CD14-positive monocyte (primary cell): Measurements from ENCODE around the gene STH. TPM values are rescaled to one million over a fixed set of nuclear protein-coding genes. Genes with fewer than 3 reads are reported as not detected.
A peak's percentile ranks its signal among the peaks of the same experiment; 100 is the strongest.
"Not testable (repeated sequence)": the region's sequence is repeated elsewhere in the genome, so short reads cannot be mapped to it uniquely, and the experiment has no call there.

Experiments
- DNase-seq, 3 donors: peaks; one replicate each; pipeline ENCODE4 v3.0.0-alpha.2; 2011 to 2022
- H2AFZ ChIP-seq: 2 replicates; pipeline ENCODE4 v1.6.0; 2012; ENCODE audit warnings: mild to moderate bottlenecking, low read depth, low read length, inconsistent platforms; ENCODE audit not compliant: insufficient read depth, poor library complexity, severe bottlenecking
- H3K27ac ChIP-seq, 2 donors: 1 replicate in 1 of 2; 2 replicates in 1 of 2; pipeline ENCODE4 v1.5.1; 2012 to 2013; ENCODE audit warnings: low read length in 2 of 2, control low read depth in 1 of 2, inconsistent platforms in 1 of 2, low read depth in 1 of 2, mild to moderate bottlenecking in 1 of 2
- H3K27me3 ChIP-seq, 2 donors: one replicate each; pipeline versions ENCODE4 v1.6.0 to v1.6.1; 2011 to 2013; ENCODE audit warnings: low read length in 2 of 2; ENCODE audit not compliant: control insufficient read depth in 2 of 2, insufficient read depth in 2 of 2
- H3K36me3 ChIP-seq, 2 donors: replicated peaks in 1 of 2; 1 replicate in 1 of 2; 2 replicates in 1 of 2; pipeline versions ENCODE4 v1.5.1 to v1.6.1; 2012 to 2013; ENCODE audit warnings: low read length in 2 of 2, control low read depth in 1 of 2, inconsistent platforms in 1 of 2, mild to moderate bottlenecking in 1 of 2; ENCODE audit not compliant: insufficient read depth in 2 of 2, control insufficient read depth in 1 of 2
- H3K4me1 ChIP-seq, 2 donors: 1 replicate in 1 of 2; 2 replicates in 1 of 2; pipeline versions ENCODE4 v1.5.1 to v1.6.1; 2012 to 2013; ENCODE audit warnings: low read length in 2 of 2, control low read depth in 1 of 2, inconsistent platforms in 1 of 2, mild to moderate bottlenecking in 1 of 2, moderate library complexity in 1 of 2; ENCODE audit not compliant: insufficient read depth in 2 of 2, control insufficient read depth in 1 of 2
- H3K4me2 ChIP-seq: replicated peaks from 2 replicates; pipeline ENCODE3; 2012; ENCODE audit warnings: low read length, moderate library complexity, mild to moderate bottlenecking; ENCODE audit not compliant: poor library complexity, severe bottlenecking; ENCODE audit errors: extremely low read depth
- H3K4me3 ChIP-seq, 3 experiments: fragments of 200-600 bp in 1 of 3; sonication (generic) in 1 of 3; replicated peaks in 1 of 3; 1 replicate in 2 of 3; 2 replicates in 1 of 3; pipeline ENCODE4 v1.5.1; 2011 to 2013; ENCODE audit warnings: low read length in 3 of 3, mild to moderate bottlenecking in 3 of 3, control low read depth in 2 of 3, low read depth in 2 of 3, inconsistent platforms in 1 of 3, moderate library complexity in 1 of 3
- H3K79me2 ChIP-seq: 2 replicates; pipeline ENCODE4 v1.6.0; 2012; ENCODE audit warnings: mild to moderate bottlenecking, control low read depth, inconsistent platforms, low read length, moderate library complexity; ENCODE audit not compliant: insufficient read depth
- H3K9ac ChIP-seq: 2 replicates; pipeline ENCODE4 v1.6.0; 2017; ENCODE audit warnings: low read length, mild to moderate bottlenecking; ENCODE audit not compliant: insufficient read depth, poor library complexity, severe bottlenecking
- H3K9me3 ChIP-seq, 2 donors: replicated peaks in 1 of 2; 1 replicate in 1 of 2; 2 replicates in 1 of 2; pipeline versions ENCODE4 v1.5.1 to v1.6.1; 2012 to 2013; ENCODE audit warnings: low read length in 2 of 2, control low read depth in 1 of 2; ENCODE audit not compliant: control insufficient read depth in 1 of 2, insufficient read depth in 1 of 2
- H4K20me1 ChIP-seq: 2 replicates; pipeline ENCODE4 v1.6.0; 2012; ENCODE audit warnings: mild to moderate bottlenecking, low read length, control low read depth, moderate library complexity; ENCODE audit not compliant: insufficient read depth
- H3K27ac Mint-ChIP-seq, 7 donors: one replicate each; pipeline ENCODE4 v1.8.0; 2020; ENCODE audit warnings: mild to moderate bottlenecking in 7 of 7, mixed read lengths in 7 of 7, moderate library complexity in 6 of 7, inconsistent platforms in 2 of 7
- H3K27me3 Mint-ChIP-seq, 3 donors: one replicate each; pipeline ENCODE4 v1.8.0; 2021 to 2022; ENCODE audit warnings: low read depth in 3 of 3, mild to moderate bottlenecking in 3 of 3, mixed read lengths in 3 of 3, moderate library complexity in 3 of 3, inconsistent platforms in 1 of 3
- H3K36me3 Mint-ChIP-seq, 2 donors: one replicate each; pipeline ENCODE4 v1.8.0; 2020; ENCODE audit warnings: mixed read lengths in 2 of 2, inconsistent platforms in 1 of 2, mild to moderate bottlenecking in 1 of 2
- H3K4me1 Mint-ChIP-seq: one replicate; pipeline ENCODE4 v1.8.0; 2020; ENCODE audit warnings: mild to moderate bottlenecking, mixed read lengths
- H3K4me3 Mint-ChIP-seq, 2 donors: one replicate each; pipeline ENCODE4 v1.8.0; 2020; ENCODE audit warnings: mild to moderate bottlenecking in 2 of 2, mixed read lengths in 2 of 2, moderate library complexity in 1 of 2
- H3K9me3 Mint-ChIP-seq, 7 donors: one replicate each; pipeline ENCODE4 v1.8.0; 2020 to 2022; ENCODE audit warnings: mixed read lengths in 7 of 7, mild to moderate bottlenecking in 6 of 7, moderate library complexity in 6 of 7, inconsistent platforms in 2 of 7
- WGBS: methylation state at CpG from one replicate; pipeline ENCODE4 v1.1.5; 2013; ENCODE audit warnings: missing lambda C conversion rate; ENCODE audit not compliant: insufficient coverage; 5-methylcytosine and 5-hydroxymethylcytosine counted together
- intact Hi-C, 2 donors: fragments of 100-400 bp; cut with micrococcal nuclease; formaldehyde crosslinking; loops; one replicate each; pipeline versions ENCODE4 v1.15.0 to v1.15.1; 2023
- polyA plus RNA-seq, 3 donors: library from polyadenylated mRNA; depleted of rRNA in 1 of 3; unstranded in 2 of 3; stranded (reverse) in 1 of 3; fragments of 300-500 nt in 2 of 3; fragments of >200 nt in 1 of 3; fragmentation: Illumina TruSeq in 2 of 3; gene quantifications; 1 replicate in 2 of 3; 2 replicates in 1 of 3; pipeline ENCODE4 v1.2.3, GENCODE V29; 2012 to 2021
- TF ChIP-seq, protein P1 (sequence below): fragments of 200-600 bp; IDR thresholded peaks from one replicate; pipeline ENCODE4 v1.8.0; 2022; ENCODE audit warnings: antibody characterized with exemption, mild to moderate bottlenecking

The STH gene
- polyA plus RNA-seq, 3 donors = not detected

DNA sequence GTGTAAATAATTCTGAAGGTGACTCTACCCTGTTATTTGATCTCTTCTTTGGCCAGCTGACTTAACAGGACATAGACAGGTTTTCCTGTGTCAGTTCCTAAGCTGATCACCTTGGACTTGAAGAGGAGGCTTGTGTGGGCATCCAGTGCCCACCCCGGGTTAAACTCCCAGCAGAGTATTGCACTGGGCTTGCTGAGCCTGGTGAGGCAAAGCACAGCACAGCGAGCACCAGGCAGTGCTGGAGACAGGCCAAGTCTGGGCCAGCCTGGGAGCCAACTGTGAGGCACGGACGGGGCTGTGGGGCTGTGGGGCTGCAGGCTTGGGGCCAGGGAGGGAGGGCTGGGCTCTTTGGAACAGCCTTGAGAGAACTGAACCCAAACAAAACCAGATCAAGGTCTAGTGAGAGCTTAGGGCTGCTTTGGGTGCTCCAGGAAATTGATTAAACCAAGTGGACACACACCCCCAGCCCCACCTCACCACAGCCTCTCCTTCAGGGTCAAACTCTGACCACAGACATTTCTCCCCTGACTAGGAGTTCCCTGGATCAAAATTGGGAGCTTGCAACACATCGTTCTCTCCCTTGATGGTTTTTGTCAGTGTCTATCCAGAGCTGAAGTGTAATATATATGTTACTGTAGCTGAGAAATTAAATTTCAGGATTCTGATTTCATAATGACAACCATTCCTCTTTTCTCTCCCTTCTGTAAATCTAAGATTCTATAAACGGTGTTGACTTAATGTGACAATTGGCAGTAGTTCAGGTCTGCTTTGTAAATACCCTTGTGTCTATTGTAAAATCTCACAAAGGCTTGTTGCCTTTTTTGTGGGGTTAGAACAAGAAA lies 5.1 kb downstream of the STH start:
- Histone ChIP-seq H3K27me3 (no peaks in the 10 kb centered on the region), H4K20me1 (no peaks in the 10 kb centered on the region), H3K36me3 (no peaks in the 10 kb centered on the region), H3K4me1 (no peaks in the 10 kb centered on the region), H3K9ac (no peak overlapping the region), H3K4me2 (no peak overlapping the region), H3K9me3 (no peaks in the 10 kb centered on the region), H3K27ac (no peak overlapping the region), H2AFZ (no peak overlapping the region), H3K79me2 (no peaks in the 10 kb centered on the region), H3K4me3 (no peak overlapping the region)
- H3K4me3 Mint-ChIP-seq = no peak overlapping the region
- H3K9me3 Mint-ChIP-seq = no peaks in the 10 kb centered on the region
- TF ChIP-seq, protein P1, sequence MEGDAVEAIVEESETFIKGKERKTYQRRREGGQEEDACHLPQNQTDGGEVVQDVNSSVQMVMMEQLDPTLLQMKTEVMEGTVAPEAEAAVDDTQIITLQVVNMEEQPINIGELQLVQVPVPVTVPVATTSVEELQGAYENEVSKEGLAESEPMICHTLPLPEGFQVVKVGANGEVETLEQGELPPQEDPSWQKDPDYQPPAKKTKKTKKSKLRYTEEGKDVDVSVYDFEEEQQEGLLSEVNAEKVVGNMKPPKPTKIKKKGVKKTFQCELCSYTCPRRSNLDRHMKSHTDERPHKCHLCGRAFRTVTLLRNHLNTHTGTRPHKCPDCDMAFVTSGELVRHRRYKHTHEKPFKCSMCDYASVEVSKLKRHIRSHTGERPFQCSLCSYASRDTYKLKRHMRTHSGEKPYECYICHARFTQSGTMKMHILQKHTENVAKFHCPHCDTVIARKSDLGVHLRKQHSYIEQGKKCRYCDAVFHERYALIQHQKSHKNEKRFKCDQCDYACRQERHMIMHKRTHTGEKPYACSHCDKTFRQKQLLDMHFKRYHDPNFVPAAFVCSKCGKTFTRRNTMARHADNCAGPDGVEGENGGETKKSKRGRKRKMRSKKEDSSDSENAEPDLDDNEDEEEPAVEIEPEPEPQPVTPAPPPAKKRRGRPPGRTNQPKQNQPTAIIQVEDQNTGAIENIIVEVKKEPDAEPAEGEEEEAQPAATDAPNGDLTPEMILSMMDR = no peak
- 51% methylated on average over 4 of the region's 6 CpGs for WGBS
- H3K27me3 Mint-ChIP-seq = peaks cover 3 to 10% (median 7%) of the 10 kb centered on the region in 3 donors
- H3K36me3 Mint-ChIP-seq = no peaks in the 10 kb centered on the region
- no peak overlapping the region for H3K27ac Mint-ChIP-seq
- no peak for DNase-seq
- H3K4me1 Mint-ChIP-seq = no peaks in the 10 kb centered on the region
- intact Hi-C loops = loop anchor here (2.0 kb wide), 2 partner anchors 205 to 207 kb away; no protein-coding TSS in a partner anchor

DNA sequence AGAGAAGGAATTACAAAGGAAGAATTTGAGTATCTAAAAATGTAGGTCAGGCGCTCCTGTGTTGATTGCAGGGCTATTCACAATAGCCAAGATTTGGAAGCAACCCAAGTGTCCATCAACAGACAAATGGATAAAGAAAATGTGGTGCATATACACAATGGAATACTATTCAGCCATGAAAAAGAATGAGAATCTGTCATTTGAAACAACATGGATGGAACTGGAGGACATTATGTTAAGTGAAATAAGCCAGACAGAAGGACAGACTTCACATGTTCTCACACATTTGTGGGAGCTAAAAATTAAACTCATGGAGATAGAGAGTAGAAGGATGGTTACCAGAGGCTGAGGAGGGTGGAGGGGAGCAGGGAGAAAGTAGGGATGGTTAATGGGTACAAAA lies 7.0 kb downstream of the STH start:
- WGBS = no CpG with 5 or more reads among the region's 1 CpG
- H3K36me3 Mint-ChIP-seq, H3K27me3 ChIP-seq, H3K36me3 ChIP-seq, H3K4me1 ChIP-seq, H3K27ac ChIP-seq, intact Hi-C loops, H3K4me3 Mint-ChIP-seq, H3K4me2 ChIP-seq, H3K9me3 ChIP-seq, H3K79me2 ChIP-seq, H2AFZ ChIP-seq, H3K4me3 ChIP-seq, H3K9me3 Mint-ChIP-seq, H3K4me1 Mint-ChIP-seq, DNase-seq, H3K9ac ChIP-seq, H4K20me1 ChIP-seq: not testable (repeated sequence)
- H3K27ac Mint-ChIP-seq = peak overlapping the region in 1 of 7 donors; percentile 21
- peaks cover 4 to 16% (median 10%) of the 10 kb centered on the region in 3 donors for H3K27me3 Mint-ChIP-seq
